ENCODE data around the gene FGD2.
A peak's percentile ranks its signal among the peaks of the same experiment; 100 is the strongest.
"Not testable (repeated sequence)": the region's sequence is repeated elsewhere in the genome, so short reads cannot be mapped to it uniquely, and the experiment has no call there.

The FGD2 gene

DNA sequence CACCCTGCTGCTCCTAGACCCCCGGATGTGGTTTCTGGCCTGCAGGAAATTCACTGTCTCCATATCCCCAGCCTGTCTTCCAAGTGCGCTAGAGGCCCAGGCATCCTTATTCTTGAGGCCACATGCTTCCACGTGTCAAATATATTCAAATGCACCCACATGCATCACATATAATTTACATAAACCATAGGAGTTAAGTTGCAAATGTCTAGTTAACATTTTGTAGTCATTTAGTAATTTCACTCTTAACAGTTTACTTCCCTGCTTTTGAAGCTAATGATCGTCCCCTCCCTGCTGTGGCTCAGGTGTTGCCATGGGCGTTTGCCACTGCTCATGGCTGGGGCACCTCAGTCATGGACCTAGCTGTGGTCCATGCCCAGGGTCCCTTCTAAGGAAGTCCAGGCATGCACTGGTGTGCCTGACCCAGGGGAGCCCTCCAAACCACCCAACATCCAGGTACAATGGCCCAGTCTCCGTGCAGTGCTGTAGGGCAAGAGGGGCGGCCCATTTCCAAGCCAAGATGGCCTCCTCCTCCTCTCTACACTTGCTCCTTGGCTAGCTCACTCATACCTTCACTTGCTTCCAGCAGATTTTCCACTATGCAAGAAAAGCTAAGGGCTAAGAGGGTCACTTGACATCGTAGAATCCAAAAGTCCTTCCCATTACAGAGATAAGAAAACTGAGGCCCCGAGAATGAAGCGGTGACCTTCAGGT, 42.4 kb downstream of the FGD2 start:
- no peak for DNase-seq

DNA sequence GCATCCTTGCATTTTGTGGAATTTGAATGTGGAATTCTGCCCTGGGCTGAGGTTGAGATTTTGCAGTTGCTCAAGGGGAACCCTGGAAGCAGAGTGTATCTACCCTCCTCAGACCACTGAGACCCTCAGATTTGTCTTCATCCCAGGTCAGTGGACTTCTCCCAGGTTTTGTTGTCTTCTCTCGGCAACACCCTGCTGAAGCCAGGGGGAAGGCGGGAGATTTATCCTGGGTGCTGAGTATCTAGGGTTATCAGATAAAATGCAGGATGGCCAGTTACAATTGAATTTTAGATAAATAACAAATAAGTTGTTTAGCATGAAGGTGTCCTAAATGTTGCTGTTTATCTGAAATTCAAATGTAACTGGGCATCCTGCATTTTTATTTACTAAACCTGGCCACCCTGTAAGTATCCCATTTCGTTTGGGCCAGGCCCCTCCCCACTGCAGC, 43.0 kb downstream of the FGD2 start:
- DNase-seq, result no peak

- DNase-seq, result peak; percentile 67
These were observed 43.6 kb downstream of the FGD2 start for GRCh38 chr6:37048851-37049757.

DNA sequence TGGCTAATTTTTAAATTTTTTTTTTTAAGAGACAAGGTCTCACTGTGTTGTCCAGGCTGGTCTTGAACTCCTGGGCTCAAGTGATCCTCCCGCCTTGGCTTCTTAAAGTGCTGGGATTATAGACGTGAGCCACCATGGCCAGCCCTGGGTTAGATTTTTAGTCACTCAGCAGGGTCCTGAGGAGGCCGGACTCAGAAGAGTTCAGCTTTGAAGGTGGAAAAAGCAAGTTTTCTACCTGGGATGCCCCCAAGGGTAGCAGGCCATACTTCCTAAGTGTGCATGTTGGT, 44.2 kb downstream of the FGD2 start:
- DNase-seq, result no peak

GRCh38 chr6:37050045-37050853, 44.8 kb downstream of the FGD2 start:
- DNase-seq, result peak; percentile 97

- no peak for DNase-seq
These were observed 45.3 kb downstream of the FGD2 start for GRCh38 chr6:37050854-37051137.

GRCh38 chr6:37051138-37052026, 45.9 kb downstream of the FGD2 start:
- peak; percentile 95 for DNase-seq

GRCh38 chr6:37052027-37052628, 46.7 kb downstream of the FGD2 start:
- DNase-seq, result peak; percentile 77

GRCh38 chr6:37053683-37054082, 48.2 kb downstream of the FGD2 start:
- DNase-seq, result no peak

- DNase-seq, result no peak
These were observed 48.7 kb downstream of the FGD2 start for GRCh38 chr6:37054171-37054570.

DNA sequence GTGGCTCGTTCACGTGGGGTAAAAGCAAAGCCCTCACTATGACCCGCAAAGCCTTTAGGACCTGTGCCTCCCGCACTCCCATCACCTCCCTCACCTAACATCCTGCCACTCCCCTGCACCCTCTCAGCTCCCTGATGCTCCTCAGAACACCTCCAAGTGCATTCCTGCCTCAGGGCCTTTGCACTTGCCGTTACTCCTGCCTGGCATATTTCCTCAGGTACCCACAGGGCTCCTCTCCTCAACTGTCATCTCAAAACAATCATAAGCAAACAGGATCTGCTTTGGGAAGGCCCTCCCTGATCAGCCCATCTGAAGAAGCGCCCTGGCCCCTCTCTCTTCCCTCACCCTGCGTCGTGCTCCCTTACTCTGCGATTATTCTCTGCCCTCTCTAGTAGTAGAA, 49.1 kb downstream of the FGD2 start:
- DNase-seq, result no peak

DNA sequence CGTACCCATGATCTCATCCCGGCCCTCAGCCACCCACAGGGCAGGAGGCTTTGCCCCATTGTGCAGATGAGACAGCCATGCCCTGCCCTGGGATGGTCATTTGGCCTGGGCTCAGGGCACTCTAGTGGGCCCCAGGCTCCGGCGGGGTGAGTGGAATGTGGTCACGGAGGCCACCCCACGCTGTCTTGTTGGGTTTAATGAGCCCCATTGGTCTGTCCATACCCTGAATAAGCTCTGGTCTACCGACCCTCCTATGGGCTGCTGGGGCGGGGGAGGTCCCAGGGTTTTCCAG, 50.6 kb downstream of the FGD2 start:
- no peak for DNase-seq

DNA sequence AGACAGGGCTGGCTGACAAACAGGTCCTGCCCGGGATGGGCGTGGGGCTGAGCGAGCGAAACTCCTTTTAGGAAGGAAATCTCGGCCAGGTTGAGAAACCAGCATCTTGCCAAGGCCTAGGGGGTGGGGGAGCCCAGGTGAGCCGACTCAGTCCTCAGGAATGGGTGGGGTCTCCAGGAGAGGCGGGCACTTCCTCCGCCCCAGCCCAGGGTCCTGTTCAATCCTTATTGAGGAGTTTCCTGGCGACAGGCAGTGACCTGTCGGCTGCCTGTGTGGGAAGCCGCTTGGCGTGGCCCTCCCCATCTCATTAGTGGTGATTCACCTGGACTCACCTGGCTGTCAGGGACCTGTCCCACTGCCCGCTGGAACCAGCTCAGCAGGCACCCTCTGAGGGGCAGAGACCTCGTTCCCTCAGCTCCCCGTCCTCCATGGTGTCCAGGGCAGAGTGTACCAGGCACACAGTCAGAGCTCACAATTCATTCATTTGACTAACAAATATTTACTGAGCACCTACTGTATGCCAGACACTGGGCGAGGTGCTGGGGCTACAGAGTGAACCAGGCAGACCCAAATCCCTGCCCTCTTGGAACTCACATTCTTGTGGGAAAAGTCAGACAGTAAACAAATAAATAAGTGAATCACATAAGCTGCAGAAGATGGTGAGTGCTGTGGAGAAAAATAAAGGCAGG, 51.1 kb downstream of the FGD2 start:
- no peak for DNase-seq

DNA sequence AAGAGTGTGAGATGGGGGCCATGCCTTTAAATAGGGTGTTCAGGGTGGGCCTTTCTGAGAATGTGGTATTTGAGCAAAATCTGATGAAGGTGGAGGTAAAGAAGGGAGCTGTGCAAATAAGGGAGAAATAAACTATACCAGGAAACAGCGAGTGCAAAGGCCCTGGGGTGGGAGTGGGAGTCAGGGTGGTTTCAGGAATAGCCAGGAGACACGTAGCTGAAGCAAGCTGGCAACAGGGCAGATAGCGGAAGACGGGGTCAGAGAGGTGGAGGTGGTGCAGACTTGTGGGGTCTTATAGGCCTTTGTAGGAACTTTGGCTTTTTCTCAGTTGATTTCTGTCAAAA, 51.6 kb downstream of the FGD2 start:
- no peak for DNase-seq

DNA sequence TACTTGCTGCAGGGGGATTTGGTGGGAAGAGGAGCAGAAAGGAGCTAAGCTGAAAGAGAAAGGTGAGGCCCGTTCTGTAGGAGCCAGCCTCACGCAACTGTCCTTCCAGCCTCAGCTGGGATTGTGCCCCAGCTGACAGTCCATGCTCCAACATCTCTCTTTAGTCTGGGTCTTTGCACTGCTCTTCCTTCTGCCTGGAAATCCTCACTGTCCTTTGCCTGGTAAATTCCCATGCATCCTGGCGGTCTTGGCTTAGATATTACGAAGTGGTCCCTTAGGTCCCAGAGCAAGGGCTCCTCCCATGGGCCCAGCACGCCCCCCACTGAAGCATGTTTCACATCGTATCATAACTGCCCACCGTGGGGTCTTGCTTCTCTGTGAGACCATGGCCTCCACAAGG, 52.2 kb downstream of the FGD2 start:
- DNase-seq, result no peak

DNA sequence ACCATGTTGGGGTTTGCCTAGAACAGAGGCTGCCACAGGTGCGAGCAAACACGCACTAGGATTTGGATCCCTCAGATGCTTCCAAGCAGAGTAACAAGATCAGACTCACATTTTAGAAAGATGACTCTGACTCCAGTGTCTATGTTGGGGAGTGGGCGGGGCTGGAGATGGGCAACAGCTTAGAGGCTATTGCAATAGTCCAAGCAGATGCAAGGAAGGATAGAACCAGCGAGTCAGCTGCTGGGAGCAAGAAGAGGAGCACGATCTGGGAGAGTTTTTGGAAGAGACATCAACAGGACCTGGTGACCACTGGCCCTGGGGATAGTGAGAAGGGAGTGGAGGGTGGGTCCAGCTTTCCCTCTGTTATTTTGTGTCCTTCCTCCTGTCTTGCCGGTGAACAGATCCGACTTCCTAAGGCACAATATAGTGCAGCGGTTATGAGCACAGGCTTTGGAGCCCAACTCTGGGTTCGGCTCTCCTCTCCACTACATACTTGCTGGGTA, 52.7 kb downstream of the FGD2 start:
- DNase-seq, result no peak

DNA sequence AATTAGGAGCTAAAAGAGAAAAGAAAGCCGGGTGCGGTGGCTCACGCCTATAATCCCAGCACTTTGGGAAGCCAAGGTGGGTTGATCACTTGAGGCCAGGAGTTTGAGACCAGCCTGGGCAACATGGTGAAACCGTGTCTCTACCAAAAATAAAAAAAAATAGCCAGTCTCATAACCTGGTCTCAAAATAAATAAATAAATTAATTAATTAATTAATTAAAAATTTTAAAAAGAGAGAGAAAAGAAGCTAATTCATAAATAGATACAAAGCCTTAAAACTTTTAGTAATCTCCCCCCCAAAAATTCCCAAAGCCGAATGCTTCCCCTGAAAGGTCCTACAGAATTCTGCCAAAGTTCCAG, 53.5 kb downstream of the FGD2 start:
- not testable (repeated sequence) for DNase-seq

DNA sequence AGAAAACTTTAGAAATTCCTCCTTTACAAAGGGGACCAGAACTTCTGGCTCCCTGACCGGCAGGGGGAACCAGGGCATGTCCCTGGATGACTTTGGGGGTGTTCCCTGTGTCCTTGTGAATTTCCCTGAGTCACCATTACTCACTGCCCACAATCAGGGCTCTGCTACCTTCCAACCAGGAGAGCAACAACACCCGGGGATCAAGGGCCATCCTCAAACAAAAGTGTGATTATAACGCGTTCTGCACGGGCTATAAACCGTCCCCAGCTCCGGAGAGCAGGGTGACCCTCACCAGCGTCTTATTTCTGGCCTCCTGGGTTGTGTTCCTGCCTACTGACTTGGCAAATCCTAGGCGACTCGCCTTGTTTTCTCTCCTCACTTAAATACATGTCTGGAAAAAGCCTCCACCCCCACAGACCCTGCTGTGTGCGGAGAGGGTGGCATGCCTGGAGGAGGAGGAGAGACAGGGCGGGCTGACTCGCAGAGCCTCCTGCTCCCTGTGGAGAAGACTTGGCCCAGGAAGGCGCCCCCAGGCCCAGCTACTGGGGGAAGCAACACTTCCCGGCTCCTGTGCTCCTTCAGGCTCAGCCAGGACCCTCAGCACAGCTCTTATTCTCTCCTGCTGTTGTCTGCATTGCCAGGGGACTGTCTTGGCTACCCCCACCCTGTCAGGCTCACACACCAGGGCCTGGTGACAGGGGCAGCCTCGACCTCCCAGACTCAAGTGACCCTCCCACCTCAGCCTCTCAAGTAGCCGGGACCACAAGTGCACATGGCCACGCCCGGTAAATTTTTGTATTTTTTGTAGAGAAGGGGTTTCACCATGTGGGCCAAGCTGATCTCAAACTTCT, 54.1 kb downstream of the FGD2 start:
- peak; percentile 85 for DNase-seq

DNA sequence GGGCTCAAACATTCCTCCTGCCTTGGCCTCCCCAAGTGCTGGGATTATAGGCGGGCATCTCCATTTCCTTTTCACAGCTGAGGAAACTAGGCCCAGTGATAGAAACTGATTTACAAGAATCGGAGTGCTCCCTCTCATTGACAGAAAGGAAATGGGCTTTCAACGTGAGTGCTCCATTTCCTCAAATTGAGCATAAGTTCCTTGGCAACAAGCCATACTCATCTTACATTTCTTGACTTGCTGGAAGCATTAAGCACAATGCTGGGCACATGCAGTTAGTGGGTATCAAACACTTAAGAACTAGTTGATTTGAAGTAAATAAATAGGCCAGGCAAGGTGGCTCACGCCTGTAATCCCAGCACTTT, 54.7 kb downstream of the FGD2 start:
- DNase-seq, result peak; percentile 43

DNA sequence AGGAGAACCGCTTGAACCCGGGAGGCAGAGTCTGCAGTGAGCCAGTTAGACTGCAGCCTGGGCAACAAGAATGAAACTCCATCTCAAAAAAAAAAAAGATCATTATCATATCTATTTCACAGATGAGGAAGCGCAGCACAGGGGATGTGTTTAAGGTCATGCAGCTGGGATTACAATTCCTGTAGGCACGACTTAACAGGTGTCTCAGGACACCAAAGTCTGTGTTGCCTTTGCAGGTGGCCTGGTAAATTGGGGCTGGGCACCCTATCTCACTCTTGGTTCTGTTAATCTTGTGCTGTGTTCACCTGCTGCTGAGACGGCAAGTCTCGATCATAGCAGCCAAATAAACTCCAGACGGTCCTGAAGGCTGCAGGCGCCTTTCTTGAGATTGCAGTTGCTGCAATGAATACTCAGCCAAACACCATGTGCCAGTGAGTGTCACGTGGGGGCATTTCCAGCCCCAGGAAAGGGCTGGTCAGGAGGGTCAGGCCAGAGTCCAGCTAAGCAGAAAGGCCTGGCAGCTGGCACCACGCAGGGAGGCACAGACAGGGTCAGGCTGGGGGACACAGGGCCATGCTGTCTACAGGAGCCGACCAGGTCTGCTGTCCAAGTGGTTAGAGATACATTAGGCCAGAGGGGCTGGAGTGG, 55.8 kb downstream of the FGD2 start:
- peak; percentile 33 for DNase-seq

All from hematopoietic multipotent progenitor cell treated with erythropoietin and hydrocortisone succinate and interleukin-3 and kit ligand, for 6 days (in vitro differentiated cells).